DND-41 (cell line): ENCODE measurements around the gene GPAT3.
"Not testable (repeated sequence)": the region's sequence is repeated elsewhere in the genome, so short reads cannot be mapped to it uniquely, and the experiment has no call there.

ENCODE experiments used
- ATAC-seq: fragments of 200-7000 bp; cut with Tn5 transposase; 3 replicates; pipeline ENCODE4 v1.9.1; 2021; ENCODE audit warnings: low read depth; ENCODE audit not compliant: insufficient read depth
- DNase-seq: peaks from one replicate; pipeline ENCODE4 v3.0.0-alpha.2; 2020
- H2AFZ ChIP-seq: 2 replicates; pipeline ENCODE4 v1.6.0; 2012; ENCODE audit warnings: low read depth, low read length
- H3K27ac ChIP-seq: 2 replicates; pipeline ENCODE4 v1.5.1; 2012; ENCODE audit warnings: low read length, inconsistent platforms
- H3K27me3 ChIP-seq: fragments of 200-600 bp; sonication (generic); 2 replicates; pipeline ENCODE4 v1.6.0; 2012; ENCODE audit warnings: low read length, mild to moderate bottlenecking, inconsistent platforms; ENCODE audit not compliant: insufficient read depth, poor library complexity
- H3K36me3 ChIP-seq: 2 replicates; pipeline ENCODE4 v1.5.1; 2012; ENCODE audit warnings: low read length, inconsistent platforms; ENCODE audit not compliant: insufficient read depth
- H3K4me1 ChIP-seq: 2 replicates; pipeline ENCODE4 v1.5.1; 2012; ENCODE audit warnings: mild to moderate bottlenecking, low read length; ENCODE audit not compliant: insufficient read depth
- H3K4me2 ChIP-seq: 2 replicates; pipeline ENCODE4 v1.6.0; 2012; ENCODE audit warnings: mild to moderate bottlenecking, moderate library complexity, low read length, inconsistent platforms; ENCODE audit not compliant: insufficient read depth
- H3K4me3 ChIP-seq, 2 experiments: fragments of 200-600 bp in 1 of 2; shearing (Covaris generic) in 1 of 2; 2 replicates each; pipeline ENCODE4 v1.5.1; 2012 to 2016; ENCODE audit warnings: inconsistent platforms in 2 of 2, low read length in 2 of 2, mild to moderate bottlenecking in 2 of 2, low read depth in 1 of 2, moderate library complexity in 1 of 2
- H3K79me2 ChIP-seq: 2 replicates; pipeline ENCODE4 v1.6.0; 2012; ENCODE audit warnings: low read length, inconsistent platforms; ENCODE audit not compliant: insufficient read depth
- H3K9ac ChIP-seq: 2 replicates; pipeline ENCODE4 v1.6.0; 2012; ENCODE audit warnings: low read depth, mild to moderate bottlenecking, inconsistent platforms, low read length, moderate library complexity
- H3K9me3 ChIP-seq: 2 replicates; pipeline ENCODE4 v1.5.1; 2012; ENCODE audit warnings: low read length, moderate library complexity, mild to moderate bottlenecking, inconsistent platforms; ENCODE audit not compliant: insufficient read depth, severe bottlenecking
- H4K20me1 ChIP-seq: 2 replicates; pipeline ENCODE4 v1.6.0; 2012; ENCODE audit warnings: low read length; ENCODE audit not compliant: insufficient read depth
- CTCF ChIP-seq: IDR thresholded peaks from 2 replicates; pipeline ENCODE4 v1.5.1; 2012; ENCODE audit warnings: borderline replicate concordance, low read length, moderate library complexity, mild to moderate bottlenecking; ENCODE audit not compliant: poor library complexity, severe bottlenecking; ENCODE audit errors: extremely low read depth
- EZH2 ChIP-seq: IDR thresholded peaks from 3 replicates; pipeline ENCODE4 v1.6.1; 2012; ENCODE audit warnings: borderline replicate concordance, low read depth, mild to moderate bottlenecking, moderate library complexity, low read length, inconsistent platforms; ENCODE audit not compliant: severe bottlenecking

The GPAT3 gene

GRCh38 chr4:83503974-83504373 lies 31.9 kb upstream of the GPAT3 start:
- Histone ChIP-seq H3K79me2 (no peaks in the 10 kb centered on the region), H3K9me3 (no peaks in the 10 kb centered on the region), H2AFZ (peak overlapping the region; percentile 78), H3K36me3 (no peaks in the 10 kb centered on the region), H4K20me1 (no peaks in the 10 kb centered on the region), H3K4me1 (peaks cover 11% of the 10 kb centered on the region), H3K27me3 (no peaks in the 10 kb centered on the region), H3K4me3 (no peak overlapping the region), H3K27ac (peak overlapping the region; percentile 43), H3K4me2 (no peak overlapping the region), H3K9ac (no peak overlapping the region)
- DNase-seq: peak; percentile 48
- TF ChIP-seq EZH2 (no peak), CTCF (no peak)
- ATAC-seq: peak; percentile 83

- Histone ChIP-seq H3K9ac (no peak overlapping the region), H3K4me1 (peaks cover 11% of the 10 kb centered on the region), H3K79me2 (no peaks in the 10 kb centered on the region), H3K4me2 (no peak overlapping the region), H3K27me3 (no peaks in the 10 kb centered on the region), H2AFZ (peak overlapping the region; percentile 75), H3K9me3 (no peaks in the 10 kb centered on the region), H3K36me3 (no peaks in the 10 kb centered on the region), H3K4me3 (no peak overlapping the region), H3K27ac (peak overlapping the region; percentile 43), H4K20me1 (no peaks in the 10 kb centered on the region)
- ATAC-seq: no peak
- TF ChIP-seq CTCF (no peak), EZH2 (no peak)
- no peak for DNase-seq
Observed at GRCh38 chr4:83504503-83504902, 31.4 kb upstream of the GPAT3 start.

- Histone ChIP-seq H3K27ac (no peak overlapping the region), H3K4me2 (no peak overlapping the region), H3K4me1 (peaks cover 11% of the 10 kb centered on the region), H3K9me3 (no peaks in the 10 kb centered on the region), H3K79me2 (no peaks in the 10 kb centered on the region), H3K9ac (no peak overlapping the region), H3K27me3 (no peaks in the 10 kb centered on the region), H3K4me3 (no peak overlapping the region), H2AFZ (peak overlapping the region; percentile 75; the same call in 1 of the 2 replicates), H4K20me1 (no peaks in the 10 kb centered on the region), H3K36me3 (no peaks in the 10 kb centered on the region)
- TF ChIP-seq EZH2: no peak
- TF ChIP-seq CTCF: no peak
- no peak for DNase-seq
- no peak for ATAC-seq
Observed at GRCh38 chr4:83504996-83505395, 30.9 kb upstream of the GPAT3 start.

- H3K79me2 ChIP-seq: not testable (repeated sequence)
- peak; percentile 14 for DNase-seq
Observed at GRCh38 chr4:83509156-83509585, 26.7 kb upstream of the GPAT3 start.

More at GRCh38 chr4:83509156-83509585, 26.7 kb upstream of the GPAT3 start:
- H3K4me1 ChIP-seq, H3K9ac ChIP-seq, H2AFZ ChIP-seq, H3K4me2 ChIP-seq, H4K20me1 ChIP-seq, ATAC-seq, H3K9me3 ChIP-seq, H3K27ac ChIP-seq, H3K27me3 ChIP-seq, H3K36me3 ChIP-seq, H3K4me3 ChIP-seq: not testable (repeated sequence)
- TF ChIP-seq CTCF: peak; percentile 51
